Left lung (tissue), 10 donors: ENCODE results near the gene CD300LD. TPM values are rescaled to one million over a fixed set of nuclear protein-coding genes. Genes with fewer than 3 reads are reported as not detected.

Experiments used
- ATAC-seq: fragments of 200-7000 bp; cut with Tn5 transposase; one replicate; pipeline ENCODE4 v1.9.1; 2020; ENCODE audit warnings: moderate library complexity
- DNase-seq, 4 donors: peaks; one replicate each; pipeline ENCODE4 v3.0.0-alpha.2; 2013 to 2020
- H3K27ac ChIP-seq, 2 donors: fragments of 200-600 bp; sonication (generic) in 1 of 2; one replicate each; pipeline versions ENCODE4 v1.5.0 to v1.8.0; 2020 to 2021
- H3K27me3 ChIP-seq, 2 donors: fragments of 200-600 bp; sonication (generic) in 1 of 2; one replicate each; pipeline versions ENCODE4 v1.5.0 to v1.8.0; 2020 to 2021
- H3K36me3 ChIP-seq, 2 donors: fragments of 200-600 bp; sonication (generic) in 1 of 2; one replicate each; pipeline versions ENCODE4 v1.5.0 to v1.8.0; 2020 to 2021
- H3K4me1 ChIP-seq, 2 donors: fragments of 200-600 bp; one replicate each; pipeline ENCODE4 v1.8.0; 2021
- H3K4me3 ChIP-seq, 2 donors: fragments of 200-600 bp; sonication (generic) in 1 of 2; one replicate each; pipeline versions ENCODE4 v1.5.0 to v1.8.0; 2020 to 2021; ENCODE audit warnings: mild to moderate bottlenecking in 1 of 2
- H3K9me3 ChIP-seq, 2 donors: fragments of 200-600 bp; sonication (generic) in 1 of 2; one replicate each; pipeline versions ENCODE4 v1.5.0 to v1.8.0; 2020 to 2021
- intact Hi-C, 2 donors: fragments of 100-400 bp; cut with DNase I; formaldehyde crosslinking; loops; one replicate each; pipeline versions ENCODE4 v1.11.2 to v1.14.2; 2022
- polyA plus RNA-seq, 6 donors: library from polyadenylated mRNA; unstranded; fragments of 120-200 nt; gene quantifications; one replicate each; pipeline ENCODE4 v1.2.1, GENCODE V29; 2013; ENCODE audit not compliant: insufficient read length in 6 of 6
- total RNA-seq, 2 donors: library from RNA; stranded (reverse); fragmentation: NEBNext Ultra II Directional; extraction: Animal tissue kit (Norgen Biotek cat#: 25700); gene quantifications; one replicate each; pipeline ENCODE4 v1.2.1, GENCODE V29; 2021
- TF ChIP-seq, protein P1 (sequence below), 2 donors: fragments of 200-600 bp; sonication (generic) in 1 of 2; IDR thresholded peaks; one replicate each; pipeline versions ENCODE4 v1.5.0 to v1.8.0; 2021; ENCODE audit warnings: antibody characterized with exemption in 2 of 2
- donor health status: DM: no; HTN: yes; CAD: no.
- donor health status: DM: no; HTN: no; CAD: no.

The CD300LD gene
- total and polyA plus RNA-seq, 8 donors, result 0.29 TPM; not detected in 7

DNA sequence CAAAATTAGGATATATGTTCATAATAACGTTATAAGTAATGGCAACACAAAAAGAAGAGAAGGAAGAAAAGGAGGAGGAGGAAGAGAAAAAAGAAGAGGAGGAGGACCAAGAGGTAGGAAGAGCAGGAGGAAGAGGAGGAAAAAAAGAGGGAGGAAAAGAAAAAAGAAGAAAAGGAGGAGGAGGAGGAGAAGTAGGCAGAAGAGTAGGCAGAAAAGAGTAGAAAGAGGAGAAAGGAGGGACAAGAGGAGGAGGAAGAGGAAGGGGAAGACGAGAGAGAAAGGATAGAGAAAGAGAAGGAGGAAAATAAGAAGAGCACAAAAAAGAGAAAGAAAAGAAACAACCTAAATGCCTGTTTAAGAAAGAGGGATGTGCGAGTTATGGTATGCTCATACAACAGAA, 55.2 kb downstream of the CD300LD start:
- H3K4me1 ChIP-seq, result peaks cover 0 to 11% of the 10 kb centered on the region in 2 donors
- TF ChIP-seq, protein P1, sequence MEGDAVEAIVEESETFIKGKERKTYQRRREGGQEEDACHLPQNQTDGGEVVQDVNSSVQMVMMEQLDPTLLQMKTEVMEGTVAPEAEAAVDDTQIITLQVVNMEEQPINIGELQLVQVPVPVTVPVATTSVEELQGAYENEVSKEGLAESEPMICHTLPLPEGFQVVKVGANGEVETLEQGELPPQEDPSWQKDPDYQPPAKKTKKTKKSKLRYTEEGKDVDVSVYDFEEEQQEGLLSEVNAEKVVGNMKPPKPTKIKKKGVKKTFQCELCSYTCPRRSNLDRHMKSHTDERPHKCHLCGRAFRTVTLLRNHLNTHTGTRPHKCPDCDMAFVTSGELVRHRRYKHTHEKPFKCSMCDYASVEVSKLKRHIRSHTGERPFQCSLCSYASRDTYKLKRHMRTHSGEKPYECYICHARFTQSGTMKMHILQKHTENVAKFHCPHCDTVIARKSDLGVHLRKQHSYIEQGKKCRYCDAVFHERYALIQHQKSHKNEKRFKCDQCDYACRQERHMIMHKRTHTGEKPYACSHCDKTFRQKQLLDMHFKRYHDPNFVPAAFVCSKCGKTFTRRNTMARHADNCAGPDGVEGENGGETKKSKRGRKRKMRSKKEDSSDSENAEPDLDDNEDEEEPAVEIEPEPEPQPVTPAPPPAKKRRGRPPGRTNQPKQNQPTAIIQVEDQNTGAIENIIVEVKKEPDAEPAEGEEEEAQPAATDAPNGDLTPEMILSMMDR (IDR thresholded peaks at IDR 0.05), result no peak
- no peak overlapping the region for H3K4me3 ChIP-seq
- intact Hi-C loops, result no loop called here
- DNase-seq (no peak), ATAC-seq (no peak)
- H3K27me3 ChIP-seq, result peaks cover 0 to 18% of the 10 kb centered on the region in 2 donors
- no peaks in the 10 kb centered on the region for H3K36me3 ChIP-seq
- H3K27ac ChIP-seq, result no peak overlapping the region
- no peaks in the 10 kb centered on the region for H3K9me3 ChIP-seq

DNA sequence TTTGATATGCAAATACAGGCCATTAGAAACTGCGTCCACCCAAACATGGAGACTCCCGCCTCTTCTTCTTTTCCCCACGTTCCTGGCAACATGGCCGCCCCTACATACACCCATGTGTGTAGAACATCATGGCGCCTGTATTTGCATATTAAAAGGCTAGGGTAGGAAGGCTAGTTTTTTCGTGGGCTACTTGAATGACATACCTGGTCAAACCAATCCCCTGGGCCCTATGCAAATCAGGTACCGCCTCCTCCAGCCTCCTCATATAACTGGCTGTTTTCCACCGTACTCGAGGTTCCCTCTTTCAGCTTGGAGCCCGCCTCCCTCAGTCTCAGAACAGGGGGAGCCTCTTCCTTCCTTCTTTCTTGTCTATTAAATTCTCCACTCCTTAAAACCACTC, 60.0 kb downstream of the CD300LD start:
- peak overlapping the region in 1 of 2 donors; percentile 39 for H3K4me3 ChIP-seq
- H3K27me3 ChIP-seq, result peaks cover 0 to 25% of the 10 kb centered on the region in 2 donors
- no peaks in the 10 kb centered on the region for H3K9me3 ChIP-seq
- DNase-seq (peak in 1 of 4 donors; percentile 80), ATAC-seq (peak; percentile 83)
- TF ChIP-seq, protein P1 (IDR thresholded peaks at IDR 0.05), result no peak
- peaks cover 0 to 52% of the 10 kb centered on the region in 2 donors for H3K4me1 ChIP-seq
- peak overlapping the region; percentile 39 to 62 for H3K27ac ChIP-seq
- H3K36me3 ChIP-seq, result no peaks in the 10 kb centered on the region
- intact Hi-C loops, result no loop called here

DNA sequence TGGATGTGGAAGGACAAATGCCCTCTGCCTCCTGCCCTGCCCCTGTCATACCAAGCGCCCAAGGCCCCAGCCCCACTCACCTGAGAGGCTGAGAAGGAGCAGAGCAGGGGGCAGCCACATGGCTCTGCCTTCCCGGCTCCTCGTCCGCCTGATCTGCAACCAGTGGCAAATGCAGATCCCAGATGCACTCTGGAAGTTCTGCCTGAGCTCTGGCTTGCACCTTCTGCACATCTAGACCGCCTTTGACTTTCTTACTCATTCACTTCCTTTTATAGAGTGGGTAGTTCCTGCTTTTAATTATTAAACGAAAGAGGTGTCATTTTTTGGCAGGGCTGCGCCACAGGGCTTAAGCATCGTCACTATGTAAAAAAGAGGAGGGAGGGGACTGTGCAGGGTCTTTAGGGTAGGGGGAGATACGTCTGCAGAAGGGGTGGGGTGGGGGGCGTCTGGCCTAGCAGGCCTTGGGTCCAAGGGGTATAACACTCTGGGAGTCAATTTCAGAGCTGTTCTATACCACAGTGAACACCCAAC, 60.8 kb downstream of the CD300LD start, which contains the start of gene CD300LB:
Gene CD300LB (minus strand): TSS at position 245 of the 531 bp plus-strand sequence. CDS start 125 bp downstream, at position 120.
- no peaks in the 10 kb centered on the region for H3K36me3 ChIP-seq
- TF ChIP-seq, protein P1 (IDR thresholded peaks at IDR 0.05), result no peak
- peaks cover 0 to 25% of the 10 kb centered on the region in 2 donors for H3K27me3 ChIP-seq
- intact Hi-C loops, result no loop called here
- peak within 1 kb of the TSS; percentile 39 to 62 for H3K27ac ChIP-seq
- H3K9me3 ChIP-seq, result no peaks in the 10 kb centered on the region
- H3K4me1 ChIP-seq, result peaks cover 0 to 60% of the 10 kb centered on the region in 2 donors
- DNase-seq (peak in 1 of 4 donors; percentile 32), ATAC-seq (peak; percentile 16)
- H3K4me3 ChIP-seq, result peak within 1 kb of the TSS in 1 of 2 donors; percentile 39

DNA sequence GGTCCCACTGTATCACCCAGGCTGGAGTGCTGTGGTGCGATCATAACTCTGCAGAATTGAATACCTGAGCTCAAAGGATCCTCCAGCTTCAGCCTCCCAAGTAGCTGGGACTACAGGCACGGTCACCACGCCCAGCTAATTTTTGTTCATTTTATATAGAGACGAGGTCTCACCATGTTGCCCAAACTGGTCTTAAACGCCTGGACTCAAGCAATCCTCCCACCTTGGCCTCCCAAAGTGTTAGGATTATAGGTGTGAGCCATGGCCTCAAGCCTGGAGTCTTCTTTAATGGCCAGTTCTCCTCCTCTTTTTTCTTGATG, 61.3 kb downstream of the CD300LD start:
- DNase-seq (peak in 1 of 4 donors; percentile 10), ATAC-seq (no peak)
- intact Hi-C loops, result no loop called here
- Histone ChIP-seq H3K36me3 (no peaks in the 10 kb centered on the region), H3K4me3 (no peak overlapping the region), H3K9me3 (no peaks in the 10 kb centered on the region), H3K27me3 (peaks cover 0 to 22% of the 10 kb centered on the region in 2 donors), H3K4me1 (peaks cover 0 to 63% of the 10 kb centered on the region in 2 donors), H3K27ac (peak overlapping the region in 1 of 2 donors; percentile 62)
- TF ChIP-seq, protein P1 (IDR thresholded peaks at IDR 0.05), result no peak

Other genes with a start within 250 kb of the CD300LD start
- not detected for gene BTBD17, start 230.4 kb downstream of the CD300LD start, total RNA-seq
- gene BTBD17, start 230.4 kb downstream of the CD300LD start, polyA plus RNA-seq, result 1 to 10 TPM in 4 of 6 donors, under 1 TPM in 2; 0.60 to 1.2 (median 1.0) TPM
- gene GPR142, start 224.8 kb downstream of the CD300LD start, total RNA-seq, result not detected
- gene GPR142, start 224.8 kb downstream of the CD300LD start, polyA plus RNA-seq, result under 1 TPM in 2 of 6 donors, not detected in 4; 0.08 TPM
- gene GPRC5C, start 160.2 kb downstream of the CD300LD start, total RNA-seq, result 100 to 1,000 TPM in 1 of 2 donors, 10 to 100 TPM in 1; 47.8 to 107 TPM
- gene GPRC5C, start 160.2 kb downstream of the CD300LD start, polyA plus RNA-seq, result 10 to 100 TPM; 47.3 to 69.5 (median 54.1) TPM
- gene CD300A, start 125.6 kb downstream of the CD300LD start, total RNA-seq, result 10 to 100 TPM in 1 of 2 donors, 1 to 10 TPM in 1; 9.1 to 35.5 TPM
- 1 to 10 TPM; 1.6 to 3.6 (median 2.1) TPM for gene CD300A, start 125.6 kb downstream of the CD300LD start, polyA plus RNA-seq
- gene CD300LB, start 60.8 kb downstream of the CD300LD start, total RNA-seq, result 1 to 10 TPM in 1 of 2 donors, under 1 TPM in 1; 0.58 to 1.6 TPM
- under 1 TPM; 0.13 to 0.44 (median 0.23) TPM for gene CD300LB, start 60.8 kb downstream of the CD300LD start, polyA plus RNA-seq
- gene CD300C, start 46.2 kb downstream of the CD300LD start, total RNA-seq, result 10 to 100 TPM in 1 of 2 donors, 1 to 10 TPM in 1; 6.6 to 11.0 TPM
- under 1 TPM; 0.40 to 0.61 (median 0.53) TPM for gene CD300C, start 46.2 kb downstream of the CD300LD start, polyA plus RNA-seq
- under 1 TPM in 1 of 2 donors, not detected in 1; 0.76 TPM for gene CD300H, start 24.8 kb downstream of the CD300LD start, total RNA-seq
- gene CD300H, start 24.8 kb downstream of the CD300LD start, polyA plus RNA-seq, result under 1 TPM in 2 of 6 donors, not detected in 4; 0.32 to 0.64 TPM
- 10 to 100 TPM in 1 of 2 donors, 1 to 10 TPM in 1; 3.2 to 28.7 TPM for gene CD300E, start 31.5 kb upstream of the CD300LD start, total RNA-seq
- under 1 TPM; 0.24 to 0.74 (median 0.42) TPM for gene CD300E, start 31.5 kb upstream of the CD300LD start, polyA plus RNA-seq
- 10 to 100 TPM; 18.7 to 26.7 TPM for gene CD300LF, start 120.6 kb upstream of the CD300LD start, total RNA-seq
- gene CD300LF, start 120.6 kb upstream of the CD300LD start, polyA plus RNA-seq, result under 1 TPM; 0.33 to 0.85 (median 0.63) TPM
- 1 to 10 TPM; 3.2 to 4.8 TPM for gene RAB37, start 145.0 kb upstream of the CD300LD start, total RNA-seq
- gene RAB37, start 145.0 kb upstream of the CD300LD start, polyA plus RNA-seq, result 10 to 100 TPM in 5 of 6 donors, 1 to 10 TPM in 1; 9.4 to 11.2 (median 10.5) TPM
- 10 to 100 TPM; 25.5 to 37.5 TPM for gene NHERF1, start 156.3 kb upstream of the CD300LD start, total RNA-seq
- 10 to 100 TPM; 44.9 to 65.5 (median 52.2) TPM for gene NHERF1, start 156.3 kb upstream of the CD300LD start, polyA plus RNA-seq
- gene NAT9, start 184.1 kb upstream of the CD300LD start, total RNA-seq, result 10 to 100 TPM; 42.8 to 45.8 TPM
- 10 to 100 TPM; 40.3 to 52.8 (median 47.9) TPM for gene NAT9, start 184.1 kb upstream of the CD300LD start, polyA plus RNA-seq